ENCODE results near the gene CDH4. TPM values are rescaled to one million over a fixed set of nuclear protein-coding genes. Genes with fewer than 3 reads are reported as not detected.

The CDH4 gene
- total RNA-seq, 1 donor from 2014 or later, result 0.23 TPM

DNA sequence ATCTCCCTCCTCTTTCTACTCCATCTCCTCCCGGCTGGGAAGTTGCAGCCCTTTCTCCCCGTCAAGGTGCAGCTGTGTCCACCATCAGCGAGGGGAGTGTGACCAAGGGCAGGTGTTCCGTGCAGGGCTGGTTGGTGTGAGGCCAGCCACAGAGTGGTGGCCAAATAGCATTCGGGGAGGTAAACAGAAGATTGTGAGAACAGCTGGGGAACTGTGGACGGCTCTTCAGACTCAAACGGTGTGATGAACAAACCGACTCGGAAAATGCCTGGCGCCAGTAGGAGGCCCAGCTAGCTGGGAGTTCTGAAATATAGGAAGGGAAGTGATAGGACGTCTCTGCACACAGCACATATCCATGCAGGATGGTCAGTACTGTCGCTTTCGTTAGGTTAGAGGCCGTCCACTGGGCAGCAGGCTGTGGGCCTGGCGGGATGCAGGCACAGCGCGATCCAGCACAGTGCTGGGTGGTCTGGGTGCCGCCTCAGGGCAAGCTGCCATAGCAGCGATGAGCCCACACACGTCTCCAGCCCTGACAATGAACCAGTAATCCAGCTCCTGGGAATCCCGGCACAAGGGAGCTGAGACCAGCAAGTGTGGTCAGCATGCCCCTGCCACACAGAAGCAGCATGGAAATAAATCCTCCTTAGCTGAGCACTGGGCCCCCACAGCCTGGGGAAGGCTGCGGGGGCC lies 555.6 kb downstream of the CDH4 start:
- no peak for DNase-seq (ENCODE audit: low spot score)
- TF ChIP-seq, protein P1, sequence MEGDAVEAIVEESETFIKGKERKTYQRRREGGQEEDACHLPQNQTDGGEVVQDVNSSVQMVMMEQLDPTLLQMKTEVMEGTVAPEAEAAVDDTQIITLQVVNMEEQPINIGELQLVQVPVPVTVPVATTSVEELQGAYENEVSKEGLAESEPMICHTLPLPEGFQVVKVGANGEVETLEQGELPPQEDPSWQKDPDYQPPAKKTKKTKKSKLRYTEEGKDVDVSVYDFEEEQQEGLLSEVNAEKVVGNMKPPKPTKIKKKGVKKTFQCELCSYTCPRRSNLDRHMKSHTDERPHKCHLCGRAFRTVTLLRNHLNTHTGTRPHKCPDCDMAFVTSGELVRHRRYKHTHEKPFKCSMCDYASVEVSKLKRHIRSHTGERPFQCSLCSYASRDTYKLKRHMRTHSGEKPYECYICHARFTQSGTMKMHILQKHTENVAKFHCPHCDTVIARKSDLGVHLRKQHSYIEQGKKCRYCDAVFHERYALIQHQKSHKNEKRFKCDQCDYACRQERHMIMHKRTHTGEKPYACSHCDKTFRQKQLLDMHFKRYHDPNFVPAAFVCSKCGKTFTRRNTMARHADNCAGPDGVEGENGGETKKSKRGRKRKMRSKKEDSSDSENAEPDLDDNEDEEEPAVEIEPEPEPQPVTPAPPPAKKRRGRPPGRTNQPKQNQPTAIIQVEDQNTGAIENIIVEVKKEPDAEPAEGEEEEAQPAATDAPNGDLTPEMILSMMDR (IDR thresholded peaks at IDR 0.05; ENCODE audit: unreplicated experiment), result no peak
- Mint-ChIP-seq H3K4me1 (ENCODE audit: unreplicated experiment) (no peaks in the 10 kb centered on the region), H3K27ac (ENCODE audit: unreplicated experiment) (no peak overlapping the region), H3K27me3 (ENCODE audit: unreplicated experiment) (peaks cover 7% of the 10 kb centered on the region), H3K9me3 (ENCODE audit: unreplicated experiment) (no peaks in the 10 kb centered on the region), H3K36me3 (ENCODE audit: low read depth, unreplicated experiment) (no peaks in the 10 kb centered on the region), H3K4me3 (ENCODE audit: unreplicated experiment) (no peak overlapping the region)

DNA sequence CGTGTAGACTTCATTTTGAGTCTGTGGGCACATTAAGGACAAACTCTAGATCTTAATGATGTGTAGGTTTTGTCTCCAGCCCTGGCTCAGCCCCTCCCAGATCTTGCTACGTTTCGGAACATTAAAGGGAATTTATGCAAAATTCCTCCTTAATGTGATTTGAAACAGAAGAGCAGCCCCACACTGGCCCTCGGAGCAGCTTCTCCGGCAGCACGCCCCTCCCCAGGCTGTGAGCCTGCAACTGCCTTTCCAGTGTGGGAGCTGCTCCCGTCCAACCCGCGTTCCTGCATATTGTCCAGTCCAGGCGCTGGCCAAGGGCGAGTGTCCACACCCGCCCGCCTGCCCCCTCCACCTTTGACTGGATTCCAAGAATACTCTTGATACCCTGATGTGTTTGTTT lies 556.4 kb downstream of the CDH4 start:
- H3K27me3 Mint-ChIP-seq (ENCODE audit: unreplicated experiment), result peaks cover 7% of the 10 kb centered on the region
- no peak for DNase-seq (ENCODE audit: low spot score)
- H3K36me3 Mint-ChIP-seq (ENCODE audit: low read depth, unreplicated experiment), result no peaks in the 10 kb centered on the region
- TF ChIP-seq, protein P1 (IDR thresholded peaks at IDR 0.05; ENCODE audit: unreplicated experiment), result no peak
- no peaks in the 10 kb centered on the region for H3K4me1 Mint-ChIP-seq (ENCODE audit: unreplicated experiment)
- no peak overlapping the region for H3K27ac Mint-ChIP-seq (ENCODE audit: unreplicated experiment)
- H3K4me3 Mint-ChIP-seq (ENCODE audit: unreplicated experiment), result no peak overlapping the region
- H3K9me3 Mint-ChIP-seq (ENCODE audit: unreplicated experiment), result no peaks in the 10 kb centered on the region

DNA sequence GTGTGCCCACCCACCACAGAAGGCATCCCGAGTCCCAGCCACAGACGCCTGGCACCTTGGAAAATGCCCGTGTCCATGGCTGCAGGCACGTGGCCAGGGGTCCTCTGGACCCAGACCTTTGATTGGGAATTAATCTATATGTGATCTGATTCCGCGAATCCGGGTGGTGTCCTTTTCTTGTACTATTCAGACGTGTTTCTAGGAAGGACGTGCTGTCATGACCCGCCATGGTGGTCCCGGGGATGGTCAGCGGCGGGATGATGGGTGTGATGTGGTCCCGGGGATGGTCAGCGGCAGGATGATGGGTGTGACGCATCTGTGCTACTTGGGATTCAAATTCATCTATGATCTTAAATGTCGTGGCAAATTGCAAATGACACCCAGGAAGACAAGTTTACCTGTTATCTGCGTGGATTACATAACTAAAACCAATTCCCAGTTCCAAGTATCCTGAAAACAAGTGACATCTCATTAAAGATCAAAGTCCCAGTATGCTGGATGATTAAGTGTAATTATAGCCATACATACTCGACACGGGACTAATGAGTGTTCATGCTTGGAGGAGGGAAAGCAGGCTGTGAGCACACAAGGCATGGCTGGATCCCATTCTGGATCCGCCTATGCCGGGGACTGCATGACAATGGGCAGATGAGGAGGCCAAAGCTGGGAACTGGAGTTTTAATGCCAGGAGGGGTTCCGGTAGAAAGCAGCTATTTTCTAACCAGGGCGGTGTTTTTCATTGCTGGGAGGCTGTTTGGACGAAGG lies 557.1 kb downstream of the CDH4 start:
- TF ChIP-seq, protein P1 (IDR thresholded peaks at IDR 0.05; ENCODE audit: unreplicated experiment), result no peak
- no peak overlapping the region for H3K4me3 Mint-ChIP-seq (ENCODE audit: unreplicated experiment)

DNA sequence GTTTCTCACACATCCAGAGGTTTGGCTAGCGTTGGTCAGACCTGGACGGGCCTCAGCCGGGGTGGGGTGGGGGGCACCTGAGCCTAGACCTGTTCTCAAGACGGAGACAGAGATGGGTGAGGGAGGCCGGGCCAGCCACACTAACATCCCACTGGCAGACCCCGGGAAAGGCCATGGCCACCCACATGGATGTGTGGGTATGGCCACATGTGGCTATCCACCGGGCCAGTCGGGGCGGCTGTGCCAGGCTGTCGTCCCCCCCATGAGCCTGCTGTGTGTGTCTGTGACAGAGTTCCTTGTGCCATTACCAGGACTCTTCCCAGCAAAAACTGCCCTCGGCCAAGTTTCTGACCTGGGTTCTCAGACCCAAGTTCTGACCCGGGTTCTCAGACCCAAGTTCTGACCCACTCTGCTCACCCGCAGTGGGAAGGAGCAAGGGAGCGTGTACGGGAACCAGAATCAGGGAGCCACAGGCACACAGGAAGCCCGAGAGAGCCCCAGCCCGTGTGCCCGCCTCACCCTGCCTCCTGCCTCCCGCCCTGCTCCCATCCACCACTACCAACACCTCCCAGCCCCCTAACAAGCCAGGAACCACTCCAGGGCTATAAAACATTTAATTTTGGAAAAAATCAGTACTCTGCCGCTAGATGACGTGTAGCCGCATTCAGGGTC lies 558.1 kb downstream of the CDH4 start:
- no peak for DNase-seq (ENCODE audit: low spot score)
- H3K36me3 Mint-ChIP-seq (ENCODE audit: low read depth, unreplicated experiment), result no peaks in the 10 kb centered on the region
- TF ChIP-seq, protein P1 (IDR thresholded peaks at IDR 0.05; ENCODE audit: unreplicated experiment), result no peak
- no peaks in the 10 kb centered on the region for H3K4me1 Mint-ChIP-seq (ENCODE audit: unreplicated experiment)
- H3K4me3 Mint-ChIP-seq (ENCODE audit: unreplicated experiment), result no peak overlapping the region
- no peaks in the 10 kb centered on the region for H3K9me3 Mint-ChIP-seq (ENCODE audit: unreplicated experiment)
- peaks cover 7% of the 10 kb centered on the region for H3K27me3 Mint-ChIP-seq (ENCODE audit: unreplicated experiment)
- no peak overlapping the region for H3K27ac Mint-ChIP-seq (ENCODE audit: unreplicated experiment)

More for the DNA sequence above, 557.1 kb downstream of the CDH4 start:
- Mint-ChIP-seq H3K36me3 (ENCODE audit: low read depth, unreplicated experiment) (no peaks in the 10 kb centered on the region), H3K27ac (ENCODE audit: unreplicated experiment) (no peak overlapping the region), H3K9me3 (ENCODE audit: unreplicated experiment) (no peaks in the 10 kb centered on the region), H3K27me3 (ENCODE audit: unreplicated experiment) (peaks cover 7% of the 10 kb centered on the region), H3K4me1 (ENCODE audit: unreplicated experiment) (no peaks in the 10 kb centered on the region)
- DNase-seq (ENCODE audit: low spot score), result no peak

All from endothelial cell (in vitro differentiated cells).